ENCODE measurements around the gene VPS26B.
"Not testable (repeated sequence)": the region's sequence is repeated elsewhere in the genome, so short reads cannot be mapped to it uniquely, and the experiment has no call there.

VPS26B gene

DNA sequence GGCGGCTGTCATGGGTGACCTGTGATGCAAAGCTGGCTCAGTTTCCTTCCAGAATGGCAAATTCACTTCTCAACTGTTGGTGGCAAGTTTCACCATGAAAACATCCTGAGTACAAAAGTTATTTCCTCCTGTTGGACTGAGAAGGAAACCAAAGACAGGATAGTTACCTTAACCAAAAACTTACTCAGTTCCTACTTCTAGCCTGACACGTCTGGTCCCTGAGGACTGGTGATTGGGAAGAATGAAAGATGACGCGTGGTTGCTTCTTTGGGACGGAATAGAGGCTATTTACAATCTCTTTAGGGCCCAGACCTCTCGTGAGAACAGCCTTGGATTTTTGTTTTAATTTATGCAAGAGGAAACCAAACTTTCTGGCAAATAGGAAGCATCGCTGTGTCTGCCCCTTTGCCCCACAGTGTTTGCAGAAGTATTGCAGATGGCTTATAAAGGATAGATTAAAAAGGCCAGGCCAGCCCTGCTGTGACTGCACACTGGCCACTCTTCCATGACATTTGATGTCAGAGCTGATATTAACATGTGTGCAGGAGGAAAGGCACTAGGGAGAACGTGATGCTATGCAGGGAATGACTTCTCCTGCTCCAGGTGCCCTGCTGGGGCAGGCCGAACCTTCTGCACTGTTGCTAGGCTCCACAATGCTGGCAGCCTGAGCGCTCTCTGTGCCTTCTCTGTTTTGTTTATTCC is 7.6 kb downstream of the VPS26B start:
- no peak for DNase-seq (ENCODE audit: low spot score)

DNA sequence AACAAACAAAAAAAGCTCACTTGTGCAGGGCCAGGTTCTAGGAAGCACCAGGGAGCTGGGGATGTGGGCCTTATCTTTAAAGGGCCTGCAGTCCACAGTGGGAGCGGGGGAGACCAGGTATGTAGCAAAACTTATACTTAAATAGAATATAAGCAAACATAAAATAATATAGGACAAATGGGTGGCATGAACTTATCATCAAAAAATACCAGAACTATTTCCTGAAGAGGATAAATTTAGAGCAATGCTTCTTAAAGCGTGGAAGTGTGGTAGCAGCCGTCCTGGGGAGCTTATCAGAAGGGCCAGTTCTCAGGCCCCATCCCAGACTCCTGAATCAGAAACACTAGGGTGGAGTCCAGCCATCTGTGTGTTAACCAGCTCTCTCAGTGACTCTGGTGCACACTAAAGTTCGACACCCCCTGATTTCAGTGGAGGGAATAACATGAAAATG is 9.3 kb downstream of the VPS26B start:
- DNase-seq (ENCODE audit: low spot score), result no peak

DNA sequence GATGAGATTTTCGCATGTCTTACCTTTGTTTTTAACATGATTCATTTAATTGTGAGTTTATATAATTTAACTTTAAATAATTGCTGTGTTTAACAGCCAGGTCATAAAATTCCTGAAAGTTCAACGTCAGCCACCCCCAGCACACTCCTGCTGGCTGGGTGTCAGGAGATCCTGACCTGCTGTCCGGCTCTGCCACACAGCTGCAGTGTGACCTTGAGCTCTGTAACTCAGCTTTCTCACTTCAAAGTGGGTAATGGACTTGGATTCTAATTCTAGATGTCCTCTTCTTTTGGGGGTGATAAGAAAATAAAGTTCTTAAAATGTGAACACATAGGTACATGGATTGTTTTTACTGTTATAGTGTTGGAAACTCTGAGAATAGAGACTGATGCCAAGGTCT is 10.9 kb downstream of the VPS26B start:
- DNase-seq (ENCODE audit: low spot score), result no peak

DNA sequence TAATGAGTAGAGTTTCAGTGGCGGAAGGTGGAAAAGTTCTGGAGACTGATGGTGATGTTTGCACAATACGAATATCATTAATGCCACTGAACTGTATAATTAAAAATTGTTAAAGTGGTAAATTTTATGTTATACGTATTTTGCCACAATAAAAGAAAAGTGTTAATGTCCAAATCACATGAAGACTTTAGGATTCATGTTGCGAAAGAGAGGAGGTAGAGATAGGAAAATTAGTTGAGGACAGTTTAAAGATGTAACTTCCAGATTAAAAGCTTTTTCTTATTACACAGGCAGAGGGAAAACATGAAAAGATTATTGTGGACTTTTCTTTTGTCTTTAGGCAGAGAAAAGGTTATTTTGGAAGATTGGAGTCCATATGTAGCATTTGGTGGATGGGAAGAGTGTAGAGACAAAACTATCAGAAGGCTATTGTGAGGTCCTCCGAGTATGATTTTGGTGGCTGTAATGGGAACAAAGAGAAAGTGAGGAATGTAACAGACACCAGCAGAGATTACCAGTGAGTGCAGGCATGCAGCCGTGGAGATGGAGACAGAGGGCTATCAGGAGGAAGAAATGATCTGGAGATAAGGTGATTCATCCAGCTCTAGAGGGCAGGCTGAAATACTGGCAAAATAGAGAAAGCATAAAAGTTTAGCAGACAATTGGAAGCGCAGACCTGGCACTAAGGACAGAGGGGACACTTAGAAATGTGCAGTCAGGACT is 12.5 kb downstream of the VPS26B start:
- DNase-seq (ENCODE audit: low spot score), result no peak

DNA sequence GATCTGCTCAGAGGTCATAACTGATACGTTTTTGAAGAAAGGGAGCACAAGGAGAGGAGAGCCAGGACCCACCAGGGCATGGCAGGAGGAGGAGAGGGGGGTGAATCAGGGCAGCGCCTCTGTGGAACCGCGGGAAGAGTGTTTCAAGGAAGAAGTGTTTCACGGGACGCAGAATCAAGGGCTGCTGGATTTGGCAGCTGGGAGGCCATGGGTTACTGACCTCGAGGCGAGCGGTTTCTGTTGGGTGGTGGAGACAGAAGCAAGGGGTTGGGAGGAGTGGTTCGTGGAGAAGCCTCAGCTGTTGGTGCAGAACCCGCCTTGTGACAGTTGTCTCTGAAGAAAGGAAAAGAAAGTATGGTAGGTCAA is 13.1 kb downstream of the VPS26B start:
- no peak for DNase-seq (ENCODE audit: low spot score)

DNA sequence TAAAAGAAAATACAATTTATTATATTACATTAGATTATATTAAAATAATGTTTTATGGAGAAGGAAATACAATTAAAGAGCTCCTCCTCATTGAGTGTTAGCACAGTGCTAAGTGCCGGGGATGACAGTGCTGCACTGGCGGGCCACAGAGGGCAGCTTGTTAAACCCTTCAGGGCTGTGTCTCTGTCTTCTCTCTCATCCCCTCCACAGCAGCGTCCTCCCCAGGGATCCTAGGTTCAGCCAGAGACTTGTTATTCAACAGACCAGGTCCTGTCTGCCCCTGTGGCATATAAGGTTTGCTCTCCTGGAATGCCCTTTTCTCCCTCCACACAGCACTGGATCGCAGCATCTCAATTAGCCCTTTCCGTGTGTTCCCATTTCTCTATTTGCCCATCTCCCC is 14.5 kb downstream of the VPS26B start:
- DNase-seq (ENCODE audit: low spot score), result no peak

DNA sequence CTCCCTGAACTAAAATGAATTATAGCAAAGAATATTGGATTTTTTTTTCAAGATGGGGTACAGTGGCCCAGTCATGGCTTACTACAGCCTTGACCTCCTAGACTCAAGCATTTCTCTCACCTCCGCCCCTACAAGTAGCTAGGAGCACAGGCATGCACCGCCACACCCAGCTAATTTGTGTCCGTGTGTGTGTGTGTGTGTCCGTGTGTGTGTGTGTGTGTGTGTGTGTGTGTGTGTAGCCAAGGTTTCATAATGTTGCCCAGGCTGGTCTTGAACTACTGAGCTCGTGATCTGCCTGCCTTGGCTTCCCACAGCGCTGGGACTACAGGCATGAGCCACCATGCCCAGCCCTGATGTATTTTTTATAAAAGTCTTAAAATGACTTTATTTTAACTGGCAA is 16.1 kb downstream of the VPS26B start:
- no peak for DNase-seq (ENCODE audit: low spot score)

DNA sequence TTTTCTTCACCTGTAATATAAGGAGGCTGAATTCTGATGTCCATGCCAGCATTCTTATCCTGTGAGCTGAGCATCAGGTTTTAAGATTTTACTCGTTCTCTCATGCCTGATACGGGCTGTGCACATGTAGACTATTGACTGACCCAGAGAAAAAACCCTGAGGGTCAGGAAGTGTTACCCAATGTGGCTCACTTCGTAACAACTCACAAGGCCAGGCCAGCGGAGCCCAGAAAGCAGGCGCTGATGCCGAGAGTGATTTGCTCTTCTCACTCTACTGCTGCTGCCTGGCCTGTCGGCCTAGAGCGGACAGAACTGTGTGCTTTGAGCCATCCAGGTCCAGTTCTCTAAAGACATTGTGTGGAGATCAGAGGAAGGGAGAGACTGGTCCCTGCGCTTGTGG is 17.9 kb downstream of the VPS26B start:
- no peak for DNase-seq (ENCODE audit: low spot score)

DNA sequence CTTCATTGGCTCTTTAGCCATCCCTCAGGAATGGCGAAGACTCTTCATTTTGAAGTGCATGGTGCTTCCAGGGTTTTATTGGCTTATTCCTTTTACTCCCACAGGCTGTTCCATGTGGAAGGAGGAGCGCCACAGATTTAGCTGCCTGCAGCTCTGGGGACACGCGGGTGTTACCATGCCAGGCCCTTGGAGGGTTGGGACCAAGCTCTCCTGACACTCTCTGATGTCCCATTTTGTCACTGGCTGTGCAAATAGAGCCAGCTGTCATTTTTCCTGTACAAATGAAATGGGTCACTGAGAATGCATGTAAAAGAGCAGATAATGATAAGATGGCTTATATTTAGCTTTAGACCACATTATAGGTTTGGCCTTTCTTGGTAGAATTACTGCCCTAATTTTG is 19.4 kb downstream of the VPS26B start:
- no peak for DNase-seq (ENCODE audit: low spot score)

DNA sequence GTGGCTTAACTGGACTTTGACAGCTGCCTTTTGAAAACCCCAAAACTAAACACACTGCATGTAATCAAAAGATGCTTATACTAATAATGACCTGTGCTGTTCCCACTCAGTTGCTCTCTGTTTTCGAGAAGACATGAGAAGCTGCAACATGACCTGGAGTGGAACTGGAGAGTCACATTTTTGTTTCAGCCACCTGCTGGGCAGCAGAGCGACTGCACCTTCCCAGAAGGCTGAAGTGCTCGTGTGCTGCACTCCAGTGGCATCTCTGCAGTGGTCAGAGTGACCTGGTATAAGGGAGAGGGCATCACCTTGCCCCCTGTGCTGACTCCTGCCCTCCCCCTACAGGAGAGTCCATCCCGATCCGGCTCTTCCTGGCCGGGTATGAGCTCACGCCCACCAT is 20.1 kb downstream of the VPS26B start:
- peak; percentile 22 for DNase-seq (ENCODE audit: low spot score)

DNA sequence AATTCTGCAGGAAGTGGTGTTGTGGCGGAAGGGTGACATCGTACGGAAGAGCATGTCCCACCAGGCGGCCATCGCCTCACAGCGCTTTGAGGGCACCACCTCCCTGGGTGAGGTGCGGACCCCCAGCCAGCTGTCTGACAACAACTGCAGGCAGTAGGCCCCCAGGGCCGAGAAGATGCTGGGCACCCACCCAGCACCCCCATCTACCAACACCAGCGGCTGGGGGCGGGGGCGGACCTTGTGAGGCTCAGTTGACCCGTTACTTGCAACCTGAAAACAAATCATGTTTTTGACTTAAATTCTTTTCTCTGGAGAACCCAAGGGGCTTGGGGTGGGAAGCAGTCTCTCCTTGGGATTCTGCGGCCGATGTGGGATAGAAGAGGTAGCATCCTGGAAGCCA is 21.0 kb downstream of the VPS26B start:
- no peak for DNase-seq (ENCODE audit: low spot score)

DNA sequence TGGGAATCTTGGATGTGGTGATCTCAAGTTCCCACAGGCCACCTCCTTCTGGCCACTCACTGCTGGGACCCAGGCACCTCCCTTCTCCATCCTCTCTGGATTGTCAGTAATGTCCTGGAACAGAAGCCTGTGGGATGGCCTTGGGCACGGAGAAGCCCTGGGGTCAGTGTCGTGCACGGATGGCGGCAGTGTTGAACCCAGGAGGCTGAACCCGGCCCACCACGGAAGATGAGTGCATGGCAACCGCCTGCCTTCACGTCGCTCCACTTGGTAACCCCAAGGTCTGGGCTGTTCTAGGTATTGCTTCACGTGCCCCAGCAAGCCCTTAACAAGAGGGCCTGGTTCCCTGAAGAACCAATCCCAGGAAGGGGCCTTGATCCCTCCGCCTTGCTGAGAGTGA is 21.6 kb downstream of the VPS26B start:
- no peak for DNase-seq (ENCODE audit: low spot score)

DNA sequence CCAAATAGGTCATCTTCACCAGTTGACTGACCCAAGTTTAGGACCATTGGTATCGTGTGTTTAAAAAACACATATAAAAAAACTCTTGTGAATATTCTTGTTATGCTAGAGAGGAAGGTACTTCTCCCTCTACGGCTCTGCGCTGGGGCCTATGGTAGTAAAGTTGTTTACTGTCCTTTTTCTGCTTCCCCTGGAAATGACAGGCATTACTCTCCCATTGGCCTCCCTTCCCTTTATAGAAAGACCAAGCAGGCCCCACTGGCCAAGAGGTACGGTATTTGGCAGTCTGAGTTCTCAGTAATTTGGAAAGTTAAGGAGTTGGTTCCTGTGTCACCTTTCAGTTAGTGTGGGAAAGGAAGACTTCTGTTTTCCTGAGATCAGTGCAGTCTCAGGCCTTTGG is 22.2 kb downstream of the VPS26B start:
- no peak for DNase-seq (ENCODE audit: low spot score)

DNA sequence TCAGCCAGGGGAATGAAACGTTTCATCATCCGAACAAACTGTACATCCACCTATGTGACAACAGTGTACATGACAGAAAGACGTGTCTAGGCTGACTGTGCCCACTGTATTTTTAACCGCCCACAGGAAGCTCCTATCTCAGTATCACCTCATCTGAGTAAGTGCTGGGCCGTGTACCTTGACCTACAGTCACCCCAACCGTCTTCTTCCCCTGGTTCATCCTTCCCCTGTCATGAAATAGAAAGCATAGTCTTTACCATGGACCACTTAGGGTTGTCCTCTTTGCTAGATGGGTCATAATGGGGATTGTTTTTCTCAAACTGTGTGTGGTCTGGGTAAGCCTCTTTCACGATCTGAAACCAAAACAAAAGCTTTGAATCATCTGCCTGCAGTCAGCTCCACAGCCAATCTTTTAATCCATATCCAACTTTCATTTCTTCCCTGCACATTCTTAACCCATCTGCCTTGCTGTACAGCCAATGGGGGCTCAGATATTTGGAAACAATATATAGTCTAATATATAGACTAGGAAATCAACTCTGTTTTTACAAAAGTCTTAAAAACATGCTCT is 24.5 kb downstream of the VPS26B start:
- no peak for DNase-seq (ENCODE audit: low spot score)

DNA sequence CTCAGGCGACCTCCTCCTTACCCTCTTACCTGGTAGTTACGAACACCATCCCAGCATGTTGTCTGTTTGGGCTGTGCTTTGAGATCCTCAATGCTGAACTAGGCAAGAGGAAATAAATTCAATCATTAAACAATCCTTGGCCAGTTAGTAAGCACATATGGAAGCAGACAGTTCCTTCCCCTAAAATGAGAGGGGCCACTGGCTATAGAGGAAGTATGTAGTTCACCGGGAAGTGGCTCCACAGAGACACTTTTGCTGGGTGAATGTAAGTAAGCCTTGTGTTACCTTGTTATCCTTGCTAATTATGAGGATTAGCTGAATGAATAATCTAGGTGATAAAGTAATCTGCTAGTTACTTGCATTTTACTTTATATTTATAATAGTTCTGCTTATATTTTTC is 25.8 kb downstream of the VPS26B start:
- DNase-seq (ENCODE audit: low spot score), result no peak

DNA sequence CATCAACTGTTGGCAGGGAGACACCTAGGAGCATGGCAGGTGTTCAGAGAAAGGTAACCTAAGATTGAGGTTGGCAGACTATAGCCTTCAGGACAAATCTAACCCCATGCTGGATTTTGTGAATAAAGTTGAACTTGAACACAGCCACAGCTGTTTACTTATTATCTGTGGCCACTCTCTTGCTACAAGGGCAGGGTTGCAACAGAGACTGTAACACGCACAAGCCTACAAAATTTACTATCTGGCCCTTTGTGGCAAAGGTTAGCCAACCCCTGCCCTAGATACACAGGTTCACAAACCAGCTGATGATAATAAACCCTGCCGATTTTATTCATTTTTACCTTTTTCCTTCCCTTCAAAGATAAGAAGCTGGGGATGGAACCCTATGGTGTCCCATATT is 26.2 kb downstream of the VPS26B start:
- no peak for DNase-seq (ENCODE audit: low spot score)

DNA sequence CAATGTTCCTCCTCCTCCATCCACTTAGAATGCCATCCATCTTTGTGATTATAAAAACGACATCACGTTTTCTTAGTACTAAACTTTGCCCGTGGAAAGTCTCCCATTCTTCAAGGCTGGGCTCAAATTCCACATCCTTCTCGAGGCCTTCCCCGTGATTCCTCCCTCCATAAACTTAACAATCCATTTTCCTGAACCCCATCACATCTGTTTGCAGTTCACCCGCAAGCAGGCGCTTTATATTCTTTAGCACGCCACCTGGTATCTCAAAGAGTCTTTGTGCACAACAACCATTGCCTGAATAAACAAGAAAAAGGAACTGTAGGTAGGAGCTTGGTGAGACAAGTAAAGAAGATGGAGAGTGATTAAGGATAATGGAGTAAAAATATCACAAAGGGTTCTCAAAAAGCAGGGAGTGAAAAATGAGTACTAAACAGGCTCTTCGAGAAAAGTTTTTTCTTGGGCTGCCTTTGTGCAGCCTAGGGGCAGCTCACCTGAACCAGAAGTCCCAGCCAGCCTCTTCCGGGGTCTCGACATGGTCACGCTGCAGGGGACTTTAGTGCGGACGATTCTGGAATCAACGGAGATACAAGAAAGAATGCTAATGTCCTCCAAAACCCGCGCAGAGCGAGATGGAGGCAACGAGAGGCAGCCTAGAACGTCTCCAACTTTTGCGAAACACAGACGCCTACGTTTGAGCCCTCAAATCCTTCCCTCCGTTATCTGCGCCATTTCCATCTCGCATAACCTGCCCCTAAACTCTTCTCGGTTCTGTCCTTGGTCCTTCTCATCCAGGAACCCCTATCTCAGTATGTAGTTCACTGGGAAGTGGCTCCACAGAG is 28.1 kb downstream of the VPS26B start:
- no peak for DNase-seq (ENCODE audit: low spot score)

DNA sequence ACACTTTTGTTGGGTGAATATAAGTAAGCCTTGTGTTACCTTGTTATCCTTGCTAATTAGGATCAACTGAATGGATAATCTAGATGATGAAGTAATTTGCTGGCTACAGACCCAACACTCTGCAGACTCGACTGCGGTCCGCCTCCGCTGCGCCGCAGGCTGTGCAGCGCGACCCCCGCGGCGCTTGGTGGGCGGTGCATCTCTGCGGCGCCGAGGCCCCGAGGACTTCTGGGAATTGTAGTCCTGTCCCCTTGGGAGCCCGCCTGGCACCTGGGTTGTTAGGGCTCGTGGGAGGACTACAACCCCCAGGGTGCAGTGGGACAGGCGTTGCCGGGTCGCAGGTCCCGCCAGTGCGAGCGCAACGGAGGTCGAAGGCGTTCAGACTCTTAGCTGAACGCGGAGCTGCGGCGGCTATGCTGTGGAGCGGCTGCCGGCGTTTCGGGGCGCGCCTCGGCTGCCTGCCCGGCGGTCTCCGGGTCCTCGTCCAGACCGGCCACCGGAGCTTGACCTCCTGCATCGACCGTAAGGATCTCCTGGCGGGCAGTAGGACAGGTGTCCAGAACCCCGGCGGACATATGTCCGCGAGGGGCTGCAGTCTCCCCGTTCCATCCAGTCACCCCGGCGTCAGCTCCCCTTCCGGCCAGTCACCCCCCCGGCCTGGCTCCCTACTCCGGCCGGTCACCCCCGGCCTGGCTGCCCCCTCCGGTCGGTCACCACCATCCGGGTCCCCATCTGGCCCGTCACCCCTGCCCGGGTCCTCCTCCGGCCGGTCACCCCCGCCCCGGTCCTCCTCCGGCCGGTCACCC is 28.9 kb downstream of the VPS26B start, which contains the start of the genes ACAD8 and THYN1:
TSS of gene ACAD8 (plus strand) at position 381 of the 806 bp plus-strand sequence. CDS start at position 414, 33 bp downstream.
TSS of gene THYN1 (minus strand) at position 165 of the 806 bp plus-strand sequence. CDS start 470 bp downstream, outside the sequence.
- peak; percentile 97 for DNase-seq (ENCODE audit: low spot score)

DNA sequence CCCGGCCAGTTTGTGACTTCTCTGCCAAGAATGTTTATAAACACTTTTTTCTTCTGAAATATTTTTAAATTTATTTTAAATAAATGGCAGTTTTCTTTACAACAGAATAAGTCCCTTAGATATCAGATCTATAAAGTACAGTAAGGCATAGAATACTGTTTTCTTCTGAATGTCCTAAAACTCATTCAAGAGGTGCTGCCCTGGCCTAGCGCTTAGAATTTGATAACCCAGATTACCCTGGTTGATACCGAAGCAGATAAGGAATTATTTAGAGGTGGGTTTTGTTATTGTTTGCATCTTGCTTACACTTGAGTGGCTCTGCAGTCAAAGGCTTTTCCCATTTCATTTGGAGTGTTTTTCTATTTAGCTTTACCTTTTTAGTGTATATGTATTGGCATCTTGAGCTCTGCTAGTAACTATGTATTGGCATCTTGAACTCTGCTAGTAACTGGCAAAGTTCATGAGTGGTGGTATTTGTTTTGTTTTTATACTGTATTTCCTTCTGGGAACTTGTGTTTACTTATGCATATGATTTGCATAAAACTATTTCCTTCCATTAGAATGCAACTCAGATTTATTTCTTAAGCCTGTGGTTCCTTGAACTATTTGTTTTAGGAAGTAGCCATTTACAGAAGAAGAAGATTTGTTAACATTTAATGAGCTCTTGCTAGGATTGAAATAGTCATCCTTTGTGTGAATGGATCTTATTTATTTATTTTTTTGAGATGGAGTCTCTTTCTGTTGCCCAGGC is 30.1 kb downstream of the VPS26B start:
- DNase-seq (ENCODE audit: low spot score), result no peak

DNA sequence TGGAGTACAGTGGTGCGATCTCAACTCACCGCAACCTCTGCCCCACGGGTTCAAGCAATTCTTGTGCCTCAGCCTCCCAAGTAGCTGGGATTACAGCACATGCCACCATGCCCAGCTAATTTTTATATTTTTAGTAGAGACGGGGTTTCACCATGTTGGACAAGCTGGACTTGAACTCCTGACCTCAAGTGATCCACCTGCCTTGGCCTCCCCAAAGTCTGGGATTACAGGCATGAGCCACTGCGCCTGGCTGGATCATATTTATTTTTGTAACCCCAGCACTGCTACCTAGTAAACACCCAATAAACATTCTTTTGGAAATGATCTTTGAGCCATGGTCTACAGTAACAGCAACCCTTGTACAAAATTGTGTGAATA is 30.7 kb downstream of the VPS26B start:
- not testable (repeated sequence) for DNase-seq (ENCODE audit: low spot score)

DNA sequence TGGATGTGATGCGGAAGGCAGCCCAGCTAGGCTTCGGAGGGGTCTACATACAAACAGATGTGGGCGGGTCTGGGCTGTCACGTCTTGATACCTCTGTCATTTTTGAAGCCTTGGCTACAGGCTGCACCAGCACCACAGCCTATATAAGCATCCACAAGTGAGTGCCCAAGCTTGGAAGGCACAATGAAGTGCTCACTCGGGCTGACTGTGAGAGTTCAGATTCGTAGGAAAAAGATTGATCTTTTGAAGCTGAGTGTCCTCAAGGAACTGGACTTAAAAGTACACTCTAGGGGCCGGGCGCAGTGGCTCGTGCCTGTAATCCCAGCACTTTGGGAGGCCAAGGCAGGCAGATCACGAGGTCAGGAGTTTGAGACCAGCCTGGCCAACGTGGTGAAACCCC is 32.6 kb downstream of the VPS26B start:
- no peak for DNase-seq (ENCODE audit: low spot score)
